ENCODE measurements around the gene DPP7.
"Not testable (repeated sequence)": the region's sequence is repeated elsewhere in the genome, so short reads cannot be mapped to it uniquely, and the experiment has no call there.

DPP7 gene

GRCh38 chr9:137128862-137129455, 14.4 kb upstream of the DPP7 start:
- no peak for DNase-seq (ENCODE audit: low read depth)

- DNase-seq (ENCODE audit: low read depth) = no peak
These were observed 13.8 kb upstream of the DPP7 start for GRCh38 chr9:137128158-137128861.

- no peak for DNase-seq (ENCODE audit: low read depth)
These were observed 13.0 kb upstream of the DPP7 start for GRCh38 chr9:137127301-137128157.

GRCh38 chr9:137126786-137127185, 12.3 kb upstream of the DPP7 start:
- no peak for DNase-seq (ENCODE audit: low read depth)

GRCh38 chr9:137123952-137124462, 9.5 kb upstream of the DPP7 start:
- not testable (repeated sequence) for DNase-seq (ENCODE audit: low read depth)

- DNase-seq (ENCODE audit: low read depth) = no peak
These were observed 8.9 kb upstream of the DPP7 start for GRCh38 chr9:137123468-137123837.

- DNase-seq (ENCODE audit: low read depth) = not testable (repeated sequence)
These were observed 8.4 kb upstream of the DPP7 start for GRCh38 chr9:137122796-137123467.

- not testable (repeated sequence) for DNase-seq (ENCODE audit: low read depth)
These were observed 7.6 kb upstream of the DPP7 start for GRCh38 chr9:137121927-137122795.

- not testable (repeated sequence) for DNase-seq (ENCODE audit: low read depth)
These were observed 3.6 kb upstream of the DPP7 start for GRCh38 chr9:137118092-137118603.

- DNase-seq (ENCODE audit: low read depth) = no peak
These were observed 2.8 kb upstream of the DPP7 start for GRCh38 chr9:137117269-137117731.

GRCh38 chr9:137116728-137117127, 2.2 kb upstream of the DPP7 start:
- DNase-seq (ENCODE audit: low read depth) = no peak

- DNase-seq (ENCODE audit: low read depth) = no peak
These were observed 1.5 kb upstream of the DPP7 start for GRCh38 chr9:137116027-137116507.

GRCh38 chr9:137115394-137116026, 977 bp upstream of the DPP7 start:
- DNase-seq (ENCODE audit: low read depth) = no peak

GRCh38 chr9:137114220-137114612, 317 bp downstream of the DPP7 start:
- DNase-seq (ENCODE audit: low read depth) = no peak

- DNase-seq (ENCODE audit: low read depth) = no peak
These were observed 961 bp downstream of the DPP7 start for GRCh38 chr9:137113385-137114159.

- DNase-seq (ENCODE audit: low read depth) = no peak
These were observed 1.8 kb downstream of the DPP7 start for GRCh38 chr9:137112564-137113384.

- no peak for DNase-seq (ENCODE audit: low read depth)
These were observed 2.6 kb downstream of the DPP7 start for GRCh38 chr9:137111788-137112563.

Measured in fibroblast of gingiva (primary cell).